H9 (cell line): ENCODE results near the gene CMTM4. TPM values are rescaled to one million over a fixed set of nuclear protein-coding genes. Genes with fewer than 3 reads are reported as not detected.

Experiments used
- DNase-seq: peaks from one replicate; pipeline ENCODE4 v3.0.0-alpha.2; 2017
- H2AFZ ChIP-seq: one replicate; pipeline ENCODE4 v1.6.1; 2013; ENCODE audit warnings: mild to moderate bottlenecking, low read length, control low read depth, moderate library complexity
- H2AK5ac ChIP-seq: 2 replicates; pipeline ENCODE4 v1.6.1; 2013; ENCODE audit warnings: low read length, control low read depth, mixed read lengths; ENCODE audit not compliant: insufficient read length
- H2BK120ac ChIP-seq: one replicate; pipeline ENCODE4 v1.6.1; 2013; ENCODE audit warnings: low read depth, mild to moderate bottlenecking, low read length, control low read depth, inconsistent platforms; ENCODE audit not compliant: poor library complexity, severe bottlenecking
- H2BK12ac ChIP-seq: 2 replicates; pipeline ENCODE4 v1.6.1; 2013; ENCODE audit warnings: low read length, control low read depth, mixed read lengths, low read depth; ENCODE audit not compliant: insufficient read length
- H2BK15ac ChIP-seq: 2 replicates; pipeline ENCODE4 v1.6.1; 2013; ENCODE audit warnings: low read depth, low read length, control low read depth
- H2BK20ac ChIP-seq: one replicate; pipeline ENCODE4 v1.6.1; 2013; ENCODE audit warnings: low read depth, mild to moderate bottlenecking, low read length, control low read depth, inconsistent platforms; ENCODE audit not compliant: poor library complexity, severe bottlenecking
- H2BK5ac ChIP-seq: 2 replicates; pipeline ENCODE4 v1.6.1; 2013; ENCODE audit warnings: low read length, control low read depth, mixed read lengths; ENCODE audit not compliant: insufficient read length
- H3K14ac ChIP-seq: 2 replicates; pipeline ENCODE4 v1.6.1; 2013; ENCODE audit warnings: low read length, control low read depth; ENCODE audit not compliant: insufficient read depth
- H3K18ac ChIP-seq: 2 replicates; pipeline ENCODE4 v1.6.1; 2013; ENCODE audit warnings: low read depth, mild to moderate bottlenecking, mixed read lengths, low read length, control low read depth; ENCODE audit not compliant: insufficient read length
- H3K23ac ChIP-seq: 2 replicates; pipeline ENCODE4 v1.6.1; 2013; ENCODE audit warnings: low read length, control low read depth, mixed read lengths, low read depth; ENCODE audit not compliant: insufficient read length
- H3K23me2 ChIP-seq: 2 replicates; pipeline ENCODE4 v1.6.1; 2013; ENCODE audit warnings: low read depth, mild to moderate bottlenecking, mixed read lengths, low read length, control low read depth; ENCODE audit not compliant: insufficient read length, poor library complexity, severe bottlenecking
- H3K27ac ChIP-seq: 2 replicates; pipeline ENCODE4 v1.5.1; 2013; ENCODE audit warnings: low read length, control low read depth, mixed read lengths, low read depth; ENCODE audit not compliant: insufficient read length
- H3K27me3 ChIP-seq: 2 replicates; pipeline ENCODE4 v1.6.1; 2013; ENCODE audit warnings: low read length, control low read depth, inconsistent platforms; ENCODE audit not compliant: insufficient read depth
- H3K4ac ChIP-seq: 2 replicates; pipeline ENCODE4 v1.6.1; 2013; ENCODE audit warnings: low read depth, mild to moderate bottlenecking, control low read depth, inconsistent platforms, low read length, moderate library complexity
- H3K4me1 ChIP-seq: 2 replicates; pipeline ENCODE4 v1.6.1; 2013; ENCODE audit warnings: low read length, control low read depth, inconsistent platforms; ENCODE audit not compliant: insufficient read depth
- H3K4me2 ChIP-seq: 2 replicates; pipeline ENCODE4 v1.6.1; 2013; ENCODE audit warnings: low read length, control low read depth, mixed read lengths; ENCODE audit not compliant: insufficient read length, insufficient read depth
- H3K56ac ChIP-seq: 2 replicates; pipeline ENCODE4 v1.6.1; 2013; ENCODE audit warnings: low read depth, mild to moderate bottlenecking, mixed read lengths, low read length, control low read depth; ENCODE audit not compliant: insufficient read length
- H3K79me1 ChIP-seq: 2 replicates; pipeline ENCODE4 v1.6.1; 2013; ENCODE audit warnings: low read depth, mild to moderate bottlenecking, moderate library complexity, low read length, control low read depth, inconsistent platforms; ENCODE audit not compliant: insufficient read depth, poor library complexity, severe bottlenecking
- H3K79me2 ChIP-seq: 2 replicates; pipeline ENCODE4 v1.6.1; 2013; ENCODE audit warnings: low read length, control low read depth, inconsistent platforms; ENCODE audit not compliant: insufficient read depth
- H3K9ac ChIP-seq: 2 replicates; pipeline ENCODE4 v1.6.1; 2013; ENCODE audit warnings: low read length, control low read depth, mixed read lengths; ENCODE audit not compliant: insufficient read length; ENCODE audit errors: extremely low read depth
- H3K9me3 ChIP-seq: one replicate; pipeline ENCODE4 v1.6.1; 2013; ENCODE audit warnings: low read depth, low read length, inconsistent platforms; ENCODE audit not compliant: control insufficient read depth
- H3T11ph ChIP-seq: one replicate; pipeline ENCODE4 v1.6.1; 2013; ENCODE audit warnings: mild to moderate bottlenecking, low read length, control low read depth, inconsistent platforms
- H4K20me1 ChIP-seq: one replicate; pipeline ENCODE4 v1.6.1; 2013; ENCODE audit not compliant: control insufficient read depth, insufficient read length, insufficient read depth
- H4K5ac ChIP-seq: 2 replicates; pipeline ENCODE4 v1.6.1; 2013; ENCODE audit warnings: low read depth, mild to moderate bottlenecking, mixed read lengths, low read length, control low read depth; ENCODE audit not compliant: insufficient read length
- H4K8ac ChIP-seq: replicated peaks from 2 replicates; pipeline ENCODE4 v1.6.1; 2013; ENCODE audit warnings: low read length, control low read depth, mixed read lengths, low read depth; ENCODE audit not compliant: insufficient read length
- H4K91ac ChIP-seq: 2 replicates; pipeline ENCODE4 v1.6.1; 2013; ENCODE audit warnings: low read depth, mild to moderate bottlenecking, moderate library complexity, mixed read lengths, low read length, control low read depth; ENCODE audit not compliant: insufficient read length
- H3K27ac Mint-ChIP-seq, 3 experiments: 2 replicates in 2 of 3; 3 replicates in 1 of 3; pipeline ENCODE4 v1.8.0; 2020 to 2021; ENCODE audit warnings: mixed read lengths in 3 of 3, mild to moderate bottlenecking in 1 of 3, moderate library complexity in 1 of 3
- H3K27me3 Mint-ChIP-seq: 2 replicates; pipeline ENCODE4 v1.8.0; 2021; ENCODE audit warnings: low read depth, mild to moderate bottlenecking, moderate library complexity, mixed read lengths
- H3K36me3 Mint-ChIP-seq, 3 experiments: 2 replicates in 2 of 3; 3 replicates in 1 of 3; pipeline ENCODE4 v1.8.0; 2020 to 2021; ENCODE audit warnings: low read depth in 3 of 3, mixed read lengths in 3 of 3; ENCODE audit not compliant: insufficient read depth in 1 of 3
- H3K4me1 Mint-ChIP-seq, 2 experiments: 2 replicates each; pipeline ENCODE4 v1.8.0; 2020; ENCODE audit warnings: mixed read lengths in 2 of 2
- H3K4me3 Mint-ChIP-seq, 2 experiments: 2 replicates in 1 of 2; 3 replicates in 1 of 2; pipeline ENCODE4 v1.8.0; 2020 to 2021; ENCODE audit warnings: mild to moderate bottlenecking in 2 of 2, mixed read lengths in 2 of 2, moderate library complexity in 1 of 2
- H3K9me3 Mint-ChIP-seq, 2 experiments: 2 replicates in 1 of 2; 3 replicates in 1 of 2; pipeline ENCODE4 v1.8.0; 2020; ENCODE audit warnings: mild to moderate bottlenecking in 2 of 2, mixed read lengths in 2 of 2, moderate library complexity in 1 of 2
- CTCF ChIP-seq: fragments of 200-600 bp; sonication (generic); conservative IDR thresholded peaks from 3 replicates; pipeline ENCODE4 v1.8.0; 2021; ENCODE audit warnings: antibody characterized with exemption, mild to moderate bottlenecking
- WGBS: extraction: QIAGEN DNeasy Blood & Tissue Kit; methylation state at CpG from one replicate; pipeline ENCODE4 v1.1.7; 2013; ENCODE audit warnings: missing lambda C conversion rate, low lambda C conversion rate, mixed read lengths; ENCODE audit not compliant: insufficient read length; ENCODE audit errors: extremely low coverage; 5-methylcytosine and 5-hydroxymethylcytosine counted together
- total RNA-seq: library from RNA; stranded (reverse); gene quantifications from 2 replicates; pipeline ENCODE4 v1.2.1, GENCODE V29; 2021

CMTM4 gene
- total RNA-seq, 1 experiment from 2014 or later, result 40.5 TPM

- Histone ChIP-seq H3K4me2 (no peak overlapping the region), H3K79me2 (no peaks in the 10 kb centered on the region), H3K4ac (no peak overlapping the region), H4K8ac (no peak overlapping the region), H2AK5ac (no peak overlapping the region), H3K79me1 (peaks cover 3% of the 10 kb centered on the region), H2BK12ac (no peak overlapping the region), H2BK20ac (no peak overlapping the region), H4K91ac (no peak overlapping the region), H3K9me3 (no peaks in the 10 kb centered on the region), H3K23ac (no peak overlapping the region), H3K27me3 (no peaks in the 10 kb centered on the region), H2BK120ac (no peak overlapping the region), H3K56ac (no peak overlapping the region), H2AFZ (no peak overlapping the region), H3K27ac (no peak overlapping the region), H3T11ph (no peak overlapping the region), H3K18ac (no peak overlapping the region), H2BK5ac (no peak overlapping the region), H3K23me2 (no peaks in the 10 kb centered on the region), H3K14ac (no peak overlapping the region), H3K4me1 (no peaks in the 10 kb centered on the region), H4K20me1 (no peaks in the 10 kb centered on the region), H4K5ac (no peak overlapping the region), H2BK15ac (no peak overlapping the region), H3K9ac (no peak overlapping the region)
- no CpG with 5 or more reads among the region's 6 CpGs for WGBS
- TF ChIP-seq CTCF, result no peak
- Mint-ChIP-seq H3K27ac (no peak overlapping the region), H3K4me3 (no peak overlapping the region), H3K27me3 (no peaks in the 10 kb centered on the region), H3K4me1 (no peaks in the 10 kb centered on the region), H3K9me3 (no peaks in the 10 kb centered on the region), H3K36me3 (peaks cover 2 to 9% (median 5%) of the 10 kb centered on the region in 3 experiments; a peak in 4 of 7 replicates)
- no peak for DNase-seq
Observed at GRCh38 chr16:66668777-66669444, 27.6 kb downstream of the CMTM4 start.
